Measurements from ENCODE around the gene SPECC1L. TPM values are rescaled to one million over a fixed set of nuclear protein-coding genes. Genes with fewer than 3 reads are reported as not detected.
"Not testable (repeated sequence)": the region's sequence is repeated elsewhere in the genome, so short reads cannot be mapped to it uniquely, and the experiment has no call there.

SPECC1L gene
- total and polyA plus RNA-seq, 9 donors = 20.4 to 30.4 (median 26.0) TPM

DNA sequence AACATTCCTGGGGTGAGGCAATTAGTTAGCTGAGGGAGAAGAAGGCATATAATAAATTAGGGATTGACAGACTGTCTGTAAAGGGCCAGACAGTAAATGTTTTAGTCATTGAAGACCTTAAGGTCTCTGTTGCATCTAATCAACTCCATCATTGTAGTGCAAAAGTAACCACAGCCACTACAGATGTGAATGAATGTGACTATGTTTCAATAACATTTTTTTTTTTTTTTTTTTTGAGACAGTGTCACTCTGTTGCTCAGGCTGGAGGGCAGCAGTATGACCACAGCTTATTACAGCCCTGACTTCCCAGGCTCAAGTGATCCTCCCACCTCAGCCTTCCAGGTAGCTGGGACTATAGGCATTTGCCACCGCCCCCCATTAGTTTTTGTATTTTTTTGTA, 9.7 kb downstream of the SPECC1L start:
- not testable (repeated sequence) for DNase-seq; H3K4me1 ChIP-seq (ENCODE audit: control insufficient read depth, insufficient read depth, low read length)
- no CpG with 5 or more reads among the region's 1 CpG for WGBS (ENCODE audit: insufficient coverage)

DNA sequence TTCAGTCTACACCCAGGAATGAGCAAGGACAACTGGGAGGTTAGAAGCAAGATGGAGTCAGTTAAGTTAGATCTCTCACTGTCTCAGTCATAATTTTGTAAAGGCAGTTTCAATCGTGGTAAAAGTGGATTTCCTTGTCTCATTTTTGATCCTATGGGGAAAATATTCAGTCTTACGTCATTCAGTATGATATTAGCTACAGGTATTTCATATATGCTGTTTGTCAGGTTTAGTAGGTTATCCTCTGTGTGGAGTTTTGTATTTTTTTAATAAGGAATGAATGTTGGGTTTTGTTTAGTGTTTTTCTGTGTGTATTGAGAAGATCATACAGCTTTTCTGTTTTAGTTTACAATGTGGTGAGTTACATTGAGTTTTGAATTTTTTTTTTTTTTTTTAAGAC, 11.8 kb downstream of the SPECC1L start:
- Histone ChIP-seq H3K27ac (ENCODE audit: low read length) (no peak overlapping the region), H3K4me3 (ENCODE audit: low read length) (no peak overlapping the region), H3K27me3 (ENCODE audit: control insufficient read depth, insufficient read depth, low read length) (no peaks in the 10 kb centered on the region), H3K4me1 (ENCODE audit: control insufficient read depth, insufficient read depth, low read length) (peaks cover 5% of the 10 kb centered on the region), H3K9me3 (replicated peaks; ENCODE audit: control insufficient read depth, low read depth, low read length) (no peaks in the 10 kb centered on the region), H3K36me3 (ENCODE audit: control insufficient read depth, insufficient read depth, low read length) (no peaks in the 10 kb centered on the region)
- no peak for DNase-seq
- no CpG with 5 or more reads among the region's 2 CpGs for WGBS (ENCODE audit: insufficient coverage)

More for the DNA sequence above, 9.7 kb downstream of the SPECC1L start:
- not testable (repeated sequence) for H3K9me3 ChIP-seq (replicated peaks; ENCODE audit: control insufficient read depth, low read depth, low read length); H3K36me3 ChIP-seq (ENCODE audit: control insufficient read depth, insufficient read depth, low read length); H3K4me3 ChIP-seq (ENCODE audit: low read length); H3K27ac ChIP-seq (ENCODE audit: low read length); H3K27me3 ChIP-seq (ENCODE audit: control insufficient read depth, insufficient read depth, low read length)

DNA sequence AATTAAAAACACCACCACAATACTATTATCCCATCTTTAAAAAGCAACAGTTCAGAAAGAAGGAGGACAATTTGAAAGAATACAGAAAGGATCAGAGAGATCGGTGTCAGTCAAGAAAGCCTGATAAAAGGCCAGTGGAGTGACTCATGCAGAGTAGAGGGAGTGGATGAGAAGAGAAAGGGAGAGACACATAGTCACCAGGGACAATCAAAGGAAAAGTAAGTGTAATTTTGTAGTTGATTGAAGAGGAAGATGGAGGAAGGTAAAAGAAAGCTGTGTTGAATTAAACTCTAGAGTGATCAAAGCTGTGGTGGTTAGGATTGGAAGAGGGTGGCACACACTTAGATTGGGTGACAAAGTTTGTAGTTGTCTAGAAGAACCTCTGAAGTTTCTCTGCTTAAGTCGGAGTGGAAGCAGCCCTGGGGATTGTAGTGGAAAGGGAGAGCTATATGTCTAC, 14.1 kb downstream of the SPECC1L start:
- Histone ChIP-seq H3K4me3 (ENCODE audit: low read length) (no peak overlapping the region), H3K4me1 (ENCODE audit: control insufficient read depth, insufficient read depth, low read length) (peaks cover 16% of the 10 kb centered on the region), H3K9me3 (replicated peaks; ENCODE audit: control insufficient read depth, low read depth, low read length) (no peaks in the 10 kb centered on the region), H3K27me3 (ENCODE audit: control insufficient read depth, insufficient read depth, low read length) (no peaks in the 10 kb centered on the region), H3K36me3 (ENCODE audit: control insufficient read depth, insufficient read depth, low read length) (no peaks in the 10 kb centered on the region), H3K27ac (ENCODE audit: low read length) (no peak overlapping the region)
- 76% methylated on average over 2 of the region's 2 CpGs for WGBS (ENCODE audit: insufficient coverage)
- DNase-seq = no peak

DNA sequence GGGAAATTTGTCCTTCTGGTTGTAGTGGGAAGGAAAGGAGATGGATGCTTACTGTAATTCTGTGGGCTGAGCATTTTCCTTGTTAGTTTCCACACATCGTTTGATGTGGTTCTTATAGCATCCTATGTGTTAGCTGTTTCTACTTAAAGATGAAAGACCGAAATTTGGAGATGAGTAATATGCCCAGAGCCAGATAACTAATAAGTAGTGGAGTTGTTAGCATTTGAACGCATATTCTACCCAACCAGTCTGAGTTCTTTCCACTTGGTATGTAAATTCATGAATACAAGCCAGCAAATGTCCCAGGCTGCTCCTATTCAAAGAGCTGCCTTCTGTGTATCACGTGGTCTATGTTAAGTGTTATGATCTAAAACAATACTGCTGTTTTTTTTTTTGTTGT, 14.6 kb downstream of the SPECC1L start:
- Histone ChIP-seq H3K4me1 (ENCODE audit: control insufficient read depth, insufficient read depth, low read length) (peaks cover 20% of the 10 kb centered on the region), H3K9me3 (replicated peaks; ENCODE audit: control insufficient read depth, low read depth, low read length) (no peaks in the 10 kb centered on the region), H3K36me3 (ENCODE audit: control insufficient read depth, insufficient read depth, low read length) (no peaks in the 10 kb centered on the region), H3K27ac (ENCODE audit: low read length) (no peak overlapping the region), H3K4me3 (ENCODE audit: low read length) (no peak overlapping the region), H3K27me3 (ENCODE audit: control insufficient read depth, insufficient read depth, low read length) (no peaks in the 10 kb centered on the region)
- WGBS (ENCODE audit: insufficient coverage) = no CpG with 5 or more reads among the region's 4 CpGs
- peak; percentile 54 for DNase-seq

DNA sequence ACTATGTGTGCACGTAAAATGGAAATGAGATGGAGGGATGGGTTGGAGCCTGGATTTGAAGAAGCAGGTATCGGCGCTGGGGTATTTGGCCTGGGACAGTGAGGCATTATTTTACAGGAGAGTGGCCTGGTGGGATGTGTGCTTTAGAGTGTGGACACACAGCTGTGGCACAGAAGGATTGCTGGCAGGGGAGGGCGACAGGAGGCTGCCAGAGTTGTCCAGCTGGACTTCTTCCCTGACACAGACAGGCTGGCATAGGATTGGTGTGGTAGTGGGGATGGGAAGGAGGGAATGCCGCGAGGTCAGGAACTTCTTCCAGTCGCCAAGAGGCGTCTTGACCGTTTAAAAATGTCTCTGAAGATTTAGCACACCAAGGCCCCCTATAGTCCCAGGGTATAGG, 16.6 kb downstream of the SPECC1L start:
- no CpG with 5 or more reads among the region's 9 CpGs for WGBS (ENCODE audit: insufficient coverage)
- not testable (repeated sequence) for H3K9me3 ChIP-seq (replicated peaks; ENCODE audit: control insufficient read depth, low read depth, low read length); H3K36me3 ChIP-seq (ENCODE audit: control insufficient read depth, insufficient read depth, low read length); DNase-seq; H3K27me3 ChIP-seq (ENCODE audit: control insufficient read depth, insufficient read depth, low read length); H3K4me3 ChIP-seq (ENCODE audit: low read length)
- H3K4me1 ChIP-seq (ENCODE audit: control insufficient read depth, insufficient read depth, low read length) = peaks cover 22% of the 10 kb centered on the region
- peak overlapping the region; percentile 64 for H3K27ac ChIP-seq (ENCODE audit: low read length)

DNA sequence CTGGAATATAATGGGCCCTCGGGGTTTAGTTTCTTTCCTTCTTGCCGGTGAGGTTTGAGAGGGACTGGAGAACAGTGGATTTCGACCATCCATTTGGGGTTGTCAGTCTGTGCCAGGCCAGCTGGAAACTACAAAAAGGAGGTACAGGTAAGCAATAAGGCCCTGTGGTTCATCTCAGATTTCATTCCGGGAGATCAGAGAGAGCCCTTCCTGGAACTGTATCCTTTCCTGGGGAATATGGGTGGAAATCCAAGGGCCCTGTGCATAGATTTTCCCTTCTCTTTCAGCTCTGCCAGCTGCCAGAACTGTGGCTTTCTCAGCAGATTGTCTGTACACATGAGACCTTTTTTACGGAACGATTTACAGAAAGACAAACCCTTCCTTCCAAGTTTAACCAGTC, 17.2 kb downstream of the SPECC1L start:
- peak; percentile 59 for DNase-seq
- peaks cover 22% of the 10 kb centered on the region for H3K4me1 ChIP-seq (ENCODE audit: control insufficient read depth, insufficient read depth, low read length)

DNA sequence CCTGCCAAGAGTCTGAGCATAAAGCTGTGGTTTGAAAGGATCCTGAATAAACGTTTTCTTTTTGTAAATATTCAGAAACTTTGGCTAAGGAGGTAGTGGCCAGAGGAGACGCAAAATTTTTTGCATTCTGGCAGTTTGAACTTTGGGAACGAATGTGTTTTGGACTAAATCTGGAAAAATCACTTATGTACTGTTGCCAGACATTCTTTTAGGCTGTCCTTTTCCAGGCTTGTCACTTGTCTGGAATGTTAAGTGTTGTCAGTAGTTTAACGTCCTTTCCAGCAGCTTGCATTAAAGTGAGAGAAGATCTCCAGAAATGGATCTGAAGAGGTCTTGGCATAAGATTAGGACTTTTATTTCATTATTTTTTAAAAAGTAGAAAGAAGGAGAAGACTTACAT, 18.5 kb downstream of the SPECC1L start:
- no peaks in the 10 kb centered on the region for H3K9me3 ChIP-seq (replicated peaks; ENCODE audit: control insufficient read depth, low read depth, low read length)
- peaks cover 22% of the 10 kb centered on the region for H3K4me1 ChIP-seq (ENCODE audit: control insufficient read depth, insufficient read depth, low read length)
- WGBS (ENCODE audit: insufficient coverage) = 11% methylated on average over 3 of the region's 4 CpGs
- peak; percentile 97 for DNase-seq
- H3K27me3 ChIP-seq (ENCODE audit: control insufficient read depth, insufficient read depth, low read length) = no peaks in the 10 kb centered on the region
- no peaks in the 10 kb centered on the region for H3K36me3 ChIP-seq (ENCODE audit: control insufficient read depth, insufficient read depth, low read length)
- no peak overlapping the region for H3K4me3 ChIP-seq (ENCODE audit: low read length)
- H3K27ac ChIP-seq (ENCODE audit: low read length) = peak overlapping the region; percentile 84

More for the DNA sequence above, 17.2 kb downstream of the SPECC1L start:
- no CpG with 5 or more reads among the region's 6 CpGs for WGBS (ENCODE audit: insufficient coverage)
- not testable (repeated sequence) for H3K9me3 ChIP-seq (replicated peaks; ENCODE audit: control insufficient read depth, low read depth, low read length); H3K36me3 ChIP-seq (ENCODE audit: control insufficient read depth, insufficient read depth, low read length); H3K4me3 ChIP-seq (ENCODE audit: low read length); H3K27me3 ChIP-seq (ENCODE audit: control insufficient read depth, insufficient read depth, low read length)
- peak overlapping the region; percentile 64 for H3K27ac ChIP-seq (ENCODE audit: low read length)

DNA sequence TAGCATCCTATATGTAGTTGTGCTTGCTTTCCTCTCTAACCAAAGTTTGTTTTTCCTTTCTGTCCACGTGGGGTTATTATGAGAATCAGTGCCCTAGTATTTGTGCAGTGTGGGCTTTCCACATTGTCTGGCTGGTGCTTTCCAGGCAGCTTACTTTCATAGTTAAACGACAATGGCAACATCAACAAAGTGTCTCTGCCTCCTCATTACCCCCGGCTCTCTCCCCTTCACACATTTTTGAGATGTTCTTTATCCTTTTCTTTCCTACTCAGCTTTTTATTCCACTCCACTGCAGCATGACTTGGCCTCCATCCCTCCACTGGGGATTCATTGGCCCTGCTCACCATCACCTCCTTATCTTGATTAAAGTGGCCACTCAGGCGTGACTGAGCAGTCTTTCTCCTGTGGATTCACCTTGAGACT, 19.1 kb downstream of the SPECC1L start:
- H3K4me1 ChIP-seq (ENCODE audit: control insufficient read depth, insufficient read depth, low read length) = peaks cover 22% of the 10 kb centered on the region
- no peaks in the 10 kb centered on the region for H3K9me3 ChIP-seq (replicated peaks; ENCODE audit: control insufficient read depth, low read depth, low read length)
- H3K27me3 ChIP-seq (ENCODE audit: control insufficient read depth, insufficient read depth, low read length) = no peaks in the 10 kb centered on the region
- peak; percentile 57 for DNase-seq
- H3K4me3 ChIP-seq (ENCODE audit: low read length) = no peak overlapping the region
- no peaks in the 10 kb centered on the region for H3K36me3 ChIP-seq (ENCODE audit: control insufficient read depth, insufficient read depth, low read length)
- WGBS (ENCODE audit: insufficient coverage) = 13% methylated on average over 3 of the region's 4 CpGs
- peak overlapping the region; percentile 84 for H3K27ac ChIP-seq (ENCODE audit: low read length)

DNA sequence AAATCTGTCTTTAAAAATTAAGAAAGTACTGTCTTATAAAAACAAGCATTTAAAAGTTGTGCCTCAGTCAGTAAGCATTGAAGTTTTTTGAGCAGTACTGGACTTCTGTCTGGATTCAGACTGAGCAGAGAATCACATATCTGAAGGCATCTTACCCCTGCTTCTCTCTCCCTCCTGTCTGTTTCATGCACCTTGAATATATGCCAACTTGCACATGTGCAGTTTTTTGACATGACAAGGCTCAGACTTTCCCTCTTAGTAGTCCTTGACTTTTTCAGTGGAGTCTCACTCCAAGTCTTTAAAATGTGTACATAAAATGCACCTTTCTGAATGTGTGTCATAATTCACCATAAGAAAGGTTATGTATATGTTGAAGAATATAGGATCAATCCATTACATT, 19.8 kb downstream of the SPECC1L start:
- DNase-seq = peak; percentile 39
- no peak overlapping the region for H3K4me3 ChIP-seq (ENCODE audit: low read length)
- H3K9me3 ChIP-seq (replicated peaks; ENCODE audit: control insufficient read depth, low read depth, low read length) = no peaks in the 10 kb centered on the region
- no peaks in the 10 kb centered on the region for H3K36me3 ChIP-seq (ENCODE audit: control insufficient read depth, insufficient read depth, low read length)
- H3K27ac ChIP-seq (ENCODE audit: low read length) = peak overlapping the region; percentile 84
- peaks cover 22% of the 10 kb centered on the region for H3K4me1 ChIP-seq (ENCODE audit: control insufficient read depth, insufficient read depth, low read length)
- no peaks in the 10 kb centered on the region for H3K27me3 ChIP-seq (ENCODE audit: control insufficient read depth, insufficient read depth, low read length)

DNA sequence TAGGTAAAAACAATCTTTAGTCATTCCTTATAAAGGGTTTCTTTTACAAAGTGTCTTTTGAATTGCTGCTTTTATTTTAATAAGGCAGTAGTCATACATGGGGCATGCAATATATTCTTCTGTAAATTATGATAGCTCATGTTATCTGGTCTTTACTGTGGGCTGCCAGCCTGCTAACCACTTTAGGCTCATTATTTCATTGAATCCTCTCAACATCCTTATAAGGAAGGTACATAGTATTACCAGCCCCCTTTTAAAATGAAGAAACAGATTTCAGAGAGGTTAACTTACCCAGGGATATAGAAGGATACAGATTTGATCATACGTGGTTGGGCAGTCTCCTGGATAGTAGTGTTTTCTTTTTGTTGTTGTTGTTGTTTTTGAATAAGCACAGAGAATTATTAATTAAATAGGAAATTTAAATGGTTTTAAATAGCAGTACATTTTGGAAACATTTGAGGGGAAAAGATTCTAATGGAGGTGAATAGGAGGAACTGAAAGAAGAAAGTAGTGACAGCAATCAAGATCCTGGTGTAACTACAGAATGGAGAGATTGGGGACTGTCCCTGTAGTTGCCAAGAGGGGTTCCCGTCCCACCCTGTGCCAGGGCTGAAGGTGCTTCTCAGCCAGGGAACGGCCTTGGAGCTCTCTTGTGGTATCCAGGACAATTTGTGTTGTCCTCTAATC, 21.0 kb downstream of the SPECC1L start:
- H3K27me3 ChIP-seq (ENCODE audit: control insufficient read depth, insufficient read depth, low read length) = no peaks in the 10 kb centered on the region
- H3K4me1 ChIP-seq (ENCODE audit: control insufficient read depth, insufficient read depth, low read length) = peaks cover 21% of the 10 kb centered on the region
- no peaks in the 10 kb centered on the region for H3K9me3 ChIP-seq (replicated peaks; ENCODE audit: control insufficient read depth, low read depth, low read length)
- DNase-seq = no peak
- H3K36me3 ChIP-seq (ENCODE audit: control insufficient read depth, insufficient read depth, low read length) = no peaks in the 10 kb centered on the region
- H3K27ac ChIP-seq (ENCODE audit: low read length) = no peak overlapping the region
- 60% methylated on average over 1 of the region's 3 CpGs for WGBS (ENCODE audit: insufficient coverage)
- no peak overlapping the region for H3K4me3 ChIP-seq (ENCODE audit: low read length)

Data from muscle of leg (tissue), 11 donors.